Measurements from ENCODE around the gene CBY3.
"Not testable (repeated sequence)": the region's sequence is repeated elsewhere in the genome, so short reads cannot be mapped to it uniquely, and the experiment has no call there.

DNA sequence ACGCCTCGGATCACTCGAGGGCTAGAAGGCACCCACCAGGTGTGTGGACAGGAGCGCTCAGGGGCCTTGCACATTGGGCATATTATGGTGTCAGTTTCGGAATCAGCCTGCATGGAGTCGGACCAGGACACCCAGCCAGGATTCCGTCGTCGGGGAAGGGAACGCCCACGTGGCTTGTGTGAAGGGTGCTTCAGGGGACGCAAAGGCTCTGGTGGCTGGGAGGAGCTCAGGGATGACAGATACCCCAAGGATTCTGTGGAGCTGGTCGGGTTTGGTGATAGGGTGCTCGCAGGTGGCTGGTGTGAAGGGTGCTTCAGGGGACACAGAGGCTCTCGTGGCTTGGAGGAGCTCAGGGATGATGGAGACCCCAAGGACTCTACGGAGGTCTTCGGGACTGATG lies 38.2 kb downstream of the CBY3 start:
- TF ChIP-seq, protein P1, sequence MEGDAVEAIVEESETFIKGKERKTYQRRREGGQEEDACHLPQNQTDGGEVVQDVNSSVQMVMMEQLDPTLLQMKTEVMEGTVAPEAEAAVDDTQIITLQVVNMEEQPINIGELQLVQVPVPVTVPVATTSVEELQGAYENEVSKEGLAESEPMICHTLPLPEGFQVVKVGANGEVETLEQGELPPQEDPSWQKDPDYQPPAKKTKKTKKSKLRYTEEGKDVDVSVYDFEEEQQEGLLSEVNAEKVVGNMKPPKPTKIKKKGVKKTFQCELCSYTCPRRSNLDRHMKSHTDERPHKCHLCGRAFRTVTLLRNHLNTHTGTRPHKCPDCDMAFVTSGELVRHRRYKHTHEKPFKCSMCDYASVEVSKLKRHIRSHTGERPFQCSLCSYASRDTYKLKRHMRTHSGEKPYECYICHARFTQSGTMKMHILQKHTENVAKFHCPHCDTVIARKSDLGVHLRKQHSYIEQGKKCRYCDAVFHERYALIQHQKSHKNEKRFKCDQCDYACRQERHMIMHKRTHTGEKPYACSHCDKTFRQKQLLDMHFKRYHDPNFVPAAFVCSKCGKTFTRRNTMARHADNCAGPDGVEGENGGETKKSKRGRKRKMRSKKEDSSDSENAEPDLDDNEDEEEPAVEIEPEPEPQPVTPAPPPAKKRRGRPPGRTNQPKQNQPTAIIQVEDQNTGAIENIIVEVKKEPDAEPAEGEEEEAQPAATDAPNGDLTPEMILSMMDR (IDR thresholded peaks at IDR 0.05; ENCODE audit: low read length) = not testable (repeated sequence)
- not testable (repeated sequence) for TF ChIP-seq EZH2 (optimal IDR thresholded peaks at IDR 0.05; ENCODE audit: low read depth, low read length); EZH2phosphoT487 (IDR thresholded peaks at IDR 0.05; ENCODE audit: low read length)
